WI38 (cell line): ENCODE results near the gene ELK3.

Experiments used
- H3K4me3 ChIP-seq: 2 replicates; pipeline ENCODE4 v1.5.1; 2011; ENCODE audit warnings: low read depth, mild to moderate bottlenecking, control low read depth, low read length
- TF ChIP-seq, protein P1 (sequence below): IDR thresholded peaks from 2 replicates; pipeline ENCODE4 v1.5.1; 2012; ENCODE audit warnings: low read depth, mild to moderate bottlenecking, control low read depth, low read length

ELK3 gene

DNA sequence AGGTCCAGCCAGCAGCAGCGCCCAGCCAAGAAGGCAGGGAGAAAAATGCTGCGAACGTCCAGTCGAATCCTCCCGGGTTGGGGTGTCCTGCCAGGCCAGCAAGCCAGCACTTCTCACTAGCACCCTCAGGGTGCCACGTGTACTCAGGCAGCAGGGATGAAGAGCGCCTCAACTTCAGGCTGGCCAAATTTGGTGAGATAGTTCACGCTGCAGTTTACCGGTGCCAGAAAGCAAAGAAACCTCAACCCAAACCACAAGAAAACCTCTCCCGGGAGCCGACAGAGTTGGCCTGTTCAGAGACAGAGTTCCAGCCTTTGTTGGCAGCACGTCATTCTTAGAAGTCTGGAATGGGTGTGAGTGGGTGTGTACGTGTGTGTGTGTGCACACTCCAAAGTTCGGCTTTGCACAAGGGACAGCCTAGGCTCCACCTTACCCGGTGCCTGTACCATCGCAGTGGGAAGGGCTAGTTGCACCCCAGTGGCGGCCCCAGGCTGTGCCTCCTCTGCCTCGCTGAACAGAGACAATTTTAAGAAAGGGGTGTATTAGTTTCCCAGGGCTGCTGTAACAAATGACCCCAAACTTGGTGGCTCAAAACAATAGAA lies 42.1 kb downstream of the ELK3 start:
- no peak overlapping the region for H3K4me3 ChIP-seq

DNA sequence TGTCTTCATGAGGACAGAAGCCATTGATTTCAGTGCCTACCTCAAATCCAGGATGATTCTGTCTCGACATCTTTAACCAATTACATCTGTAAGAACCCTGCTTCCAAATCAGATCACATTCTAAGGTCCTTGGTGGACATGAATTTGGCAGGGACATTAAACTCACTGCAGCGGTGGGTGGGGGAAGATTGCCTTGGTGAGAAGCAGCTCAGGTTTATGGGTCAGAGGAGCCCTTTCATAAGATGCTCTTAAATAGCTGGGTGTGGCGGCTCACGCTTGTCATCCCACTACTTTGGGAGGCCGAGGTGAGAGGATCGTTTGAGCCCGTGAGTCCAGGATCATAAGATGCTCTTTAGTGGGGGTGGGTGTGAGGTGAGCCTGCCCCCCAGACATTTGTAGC lies 42.9 kb downstream of the ELK3 start:
- no peak overlapping the region for H3K4me3 ChIP-seq
- TF ChIP-seq, protein P1, sequence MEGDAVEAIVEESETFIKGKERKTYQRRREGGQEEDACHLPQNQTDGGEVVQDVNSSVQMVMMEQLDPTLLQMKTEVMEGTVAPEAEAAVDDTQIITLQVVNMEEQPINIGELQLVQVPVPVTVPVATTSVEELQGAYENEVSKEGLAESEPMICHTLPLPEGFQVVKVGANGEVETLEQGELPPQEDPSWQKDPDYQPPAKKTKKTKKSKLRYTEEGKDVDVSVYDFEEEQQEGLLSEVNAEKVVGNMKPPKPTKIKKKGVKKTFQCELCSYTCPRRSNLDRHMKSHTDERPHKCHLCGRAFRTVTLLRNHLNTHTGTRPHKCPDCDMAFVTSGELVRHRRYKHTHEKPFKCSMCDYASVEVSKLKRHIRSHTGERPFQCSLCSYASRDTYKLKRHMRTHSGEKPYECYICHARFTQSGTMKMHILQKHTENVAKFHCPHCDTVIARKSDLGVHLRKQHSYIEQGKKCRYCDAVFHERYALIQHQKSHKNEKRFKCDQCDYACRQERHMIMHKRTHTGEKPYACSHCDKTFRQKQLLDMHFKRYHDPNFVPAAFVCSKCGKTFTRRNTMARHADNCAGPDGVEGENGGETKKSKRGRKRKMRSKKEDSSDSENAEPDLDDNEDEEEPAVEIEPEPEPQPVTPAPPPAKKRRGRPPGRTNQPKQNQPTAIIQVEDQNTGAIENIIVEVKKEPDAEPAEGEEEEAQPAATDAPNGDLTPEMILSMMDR: no peak

More for the DNA sequence above, 42.1 kb downstream of the ELK3 start:
- TF ChIP-seq, protein P1: no peak

DNA sequence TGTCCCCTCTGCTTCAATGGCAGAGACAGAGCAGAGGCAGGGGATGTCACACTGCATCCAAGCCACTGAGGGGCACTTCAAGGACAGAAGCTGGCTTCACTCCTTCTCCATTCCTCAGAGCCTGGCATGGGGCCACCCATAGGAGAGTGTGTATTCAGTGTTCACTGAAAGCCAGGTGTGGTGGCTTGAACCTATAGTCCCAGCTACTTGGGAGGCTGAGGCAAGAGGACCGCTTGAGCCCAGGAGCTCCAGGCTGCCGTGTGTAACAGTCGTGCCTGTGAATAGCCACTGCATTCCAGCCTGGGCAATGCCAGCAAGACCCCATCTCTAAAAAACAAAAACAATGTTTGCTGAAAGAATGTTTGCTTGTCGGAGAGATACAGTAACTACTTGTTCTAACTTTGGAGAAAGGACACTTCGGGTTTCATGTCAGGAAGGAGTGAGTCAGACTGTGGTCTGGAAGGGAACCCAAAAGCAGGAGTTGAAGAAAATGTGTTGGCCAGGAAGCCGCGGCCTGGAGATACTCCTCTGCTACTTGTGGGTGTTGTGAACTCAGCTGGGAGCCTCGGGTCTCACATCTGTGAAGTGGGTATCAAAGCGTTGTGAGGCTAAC lies 43.4 kb downstream of the ELK3 start:
- peak overlapping the region; percentile 39 for H3K4me3 ChIP-seq
- TF ChIP-seq, protein P1: no peak

DNA sequence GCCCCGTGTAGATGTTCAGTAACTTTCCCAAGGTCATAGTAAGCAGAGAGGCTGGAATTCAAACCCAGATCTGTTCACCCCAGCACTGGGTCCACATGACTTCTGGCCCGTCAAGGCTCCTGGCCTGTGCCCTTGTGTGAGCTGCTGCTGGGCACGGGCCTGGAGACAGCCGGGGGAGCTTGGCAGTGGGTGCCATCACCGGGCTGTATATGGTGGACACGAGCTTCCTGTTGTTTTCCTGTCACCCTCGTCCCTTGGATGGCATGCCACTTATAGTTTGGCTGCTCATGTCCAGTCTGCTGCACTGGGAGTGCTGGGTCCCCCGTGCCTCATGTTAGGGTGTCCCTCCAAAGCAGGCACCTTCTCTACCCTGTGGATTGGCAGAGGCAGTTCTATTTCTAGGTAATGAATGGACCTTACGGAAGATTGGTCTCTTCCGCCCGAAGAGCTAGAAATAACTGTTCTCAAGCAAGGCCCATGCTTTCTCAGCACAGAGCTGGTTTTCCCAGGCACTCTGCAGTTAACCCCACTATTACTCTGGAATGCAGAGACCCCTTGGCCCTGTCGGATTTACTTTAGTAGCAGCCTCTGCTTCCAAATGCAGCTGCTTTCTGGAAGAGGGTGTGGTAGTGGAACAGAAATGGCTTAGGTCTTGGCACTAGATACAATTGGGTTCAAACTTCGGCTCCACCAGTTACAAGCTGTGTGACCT lies 44.3 kb downstream of the ELK3 start:
- H3K4me3 ChIP-seq: no peak overlapping the region
- TF ChIP-seq, protein P1: no peak

DNA sequence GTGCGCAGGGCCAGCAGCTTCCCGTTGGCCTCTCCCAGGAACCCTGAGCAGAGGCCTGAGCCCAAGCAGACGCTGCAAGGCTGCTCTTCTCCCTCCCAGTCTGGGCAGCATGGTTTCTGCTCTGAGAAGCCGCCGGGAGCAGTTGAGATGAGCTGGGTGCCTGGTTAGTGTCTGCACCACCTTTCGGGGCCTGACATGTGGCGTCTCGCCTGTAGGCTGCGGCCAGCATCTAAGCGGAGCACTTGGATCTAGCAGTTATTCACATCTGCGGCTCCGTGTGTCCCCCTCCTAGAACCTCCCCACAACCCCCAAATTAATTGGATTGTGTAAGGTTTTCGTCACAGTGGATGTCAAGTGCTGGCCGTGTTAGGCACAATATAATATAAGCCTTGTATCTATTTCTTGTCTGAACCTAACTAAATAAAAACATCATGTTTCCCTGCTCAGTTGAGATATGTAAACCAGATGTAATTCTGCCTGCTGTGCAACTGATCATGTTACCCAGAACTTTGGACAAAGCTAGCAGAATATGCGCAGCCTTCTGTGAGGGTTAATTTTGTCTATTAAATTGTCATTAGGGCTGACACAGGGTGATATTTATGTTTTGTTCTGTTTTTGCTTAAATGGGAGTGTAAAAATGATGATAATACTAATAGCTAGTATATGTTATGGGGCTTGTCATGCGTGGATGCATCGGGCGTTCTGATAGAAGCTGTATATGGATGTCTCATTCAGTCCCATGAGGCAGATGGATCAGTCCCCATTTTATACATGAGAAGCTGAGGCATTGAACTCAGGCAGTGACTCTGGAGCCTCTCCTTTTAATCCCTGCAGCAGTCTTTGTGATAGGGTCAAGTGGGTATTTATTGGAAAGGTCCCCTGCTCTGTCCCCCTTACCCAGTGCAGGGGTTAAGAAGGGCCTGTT lies 45.8 kb downstream of the ELK3 start:
- H3K4me3 ChIP-seq: no peak overlapping the region
- TF ChIP-seq, protein P1: no peak

DNA sequence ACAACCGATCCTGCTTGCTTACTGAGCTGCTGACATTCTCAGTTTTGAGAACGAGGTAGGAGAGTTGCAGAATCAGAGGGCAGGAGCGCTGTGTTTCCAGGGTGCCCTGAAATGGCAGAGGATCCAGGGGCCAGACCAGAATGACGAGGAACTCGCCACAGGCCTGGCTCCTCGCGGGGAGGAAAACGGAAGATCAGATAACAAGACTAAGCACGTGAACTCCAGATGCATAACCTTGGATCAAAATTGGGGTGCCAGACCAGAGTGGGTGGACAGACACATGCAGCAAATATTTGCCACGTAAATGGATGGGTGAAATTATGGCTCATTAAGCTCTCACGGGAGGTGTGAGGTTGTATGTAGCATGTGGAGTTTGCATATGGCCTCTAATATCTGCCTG lies 46.5 kb downstream of the ELK3 start:
- no peak overlapping the region for H3K4me3 ChIP-seq
- TF ChIP-seq, protein P1: no peak
